Muscle of leg (tissue), 16 donors: ENCODE measurements around the gene KIRREL3. TPM values are rescaled to one million over a fixed set of nuclear protein-coding genes. Genes with fewer than 3 reads are reported as not detected.

ENCODE experiments used
- DNase-seq: peaks from one replicate; pipeline ENCODE4 v3.0.0; 2013
- H3K27ac ChIP-seq: one replicate; pipeline ENCODE4 v1.5.1; 2013; ENCODE audit warnings: mild to moderate bottlenecking, low read length, control low read depth
- H3K27me3 ChIP-seq: one replicate; pipeline ENCODE4 v1.6.1; 2013; ENCODE audit warnings: low read length; ENCODE audit not compliant: control insufficient read depth, insufficient read depth
- H3K36me3 ChIP-seq: one replicate; pipeline ENCODE4 v1.6.1; 2013; ENCODE audit warnings: low read length; ENCODE audit not compliant: control insufficient read depth, insufficient read depth
- H3K4me1 ChIP-seq: one replicate; pipeline ENCODE4 v1.6.1; 2013; ENCODE audit warnings: low read length; ENCODE audit not compliant: control insufficient read depth, insufficient read depth
- H3K4me3 ChIP-seq: one replicate; pipeline ENCODE4 v1.5.1; 2013; ENCODE audit warnings: low read length, control low read depth
- H3K9me3 ChIP-seq: replicated peaks from 2 replicates; pipeline ENCODE4 v1.6.1; 2013; ENCODE audit warnings: low read depth, low read length; ENCODE audit not compliant: control insufficient read depth
- WGBS: methylation state at CpG from one replicate; pipeline ENCODE4 v1.1.5; 2013; ENCODE audit warnings: missing lambda C conversion rate; ENCODE audit not compliant: insufficient coverage; 5-methylcytosine and 5-hydroxymethylcytosine counted together
- long read RNA-seq, 11 donors: transcript quantifications; one replicate each; lab custom pipeline, GENCODE V29; 2026
- polyA plus RNA-seq, 8 donors: library from polyadenylated mRNA; unstranded; fragments of 120-200 nt; gene quantifications; one replicate each; pipeline versions ENCODE4 v1.2.1 to v1.2.3, GENCODE V29; 2013; ENCODE audit warnings: inconsistent platforms in 1 of 8, low replicate concordance in 1 of 8; ENCODE audit not compliant: insufficient read length in 8 of 8, insufficient read depth in 1 of 8
- total RNA-seq: library from RNA; stranded (reverse); fragments of 120-200 nt; gene quantifications from one replicate; pipeline ENCODE4 v1.2.4, GENCODE V29; 2013

Gene KIRREL3
- total RNA-seq, result 0.27 TPM
- 1 to 10 TPM in 3 of 8 donors, under 1 TPM in 5; 0.72 to 1.8 (median 0.96) TPM for polyA plus RNA-seq
- long read RNA-seq, donor 1, result 0 reads
- long read RNA-seq, donor 2, result 0 reads
- long read RNA-seq, donor 3, result 0 reads
- long read RNA-seq, donor 4, result 0 reads
- long read RNA-seq, donor 5, result 0 reads
- long read RNA-seq, donor 6, result 0 reads
- long read RNA-seq, donor 7, result 0 reads
- long read RNA-seq, donor 8, result 0 reads
- long read RNA-seq, donor 9, result 0 reads
- long read RNA-seq, donor 10, result 0 reads
- long read RNA-seq, donor 11, result 0 reads

DNA sequence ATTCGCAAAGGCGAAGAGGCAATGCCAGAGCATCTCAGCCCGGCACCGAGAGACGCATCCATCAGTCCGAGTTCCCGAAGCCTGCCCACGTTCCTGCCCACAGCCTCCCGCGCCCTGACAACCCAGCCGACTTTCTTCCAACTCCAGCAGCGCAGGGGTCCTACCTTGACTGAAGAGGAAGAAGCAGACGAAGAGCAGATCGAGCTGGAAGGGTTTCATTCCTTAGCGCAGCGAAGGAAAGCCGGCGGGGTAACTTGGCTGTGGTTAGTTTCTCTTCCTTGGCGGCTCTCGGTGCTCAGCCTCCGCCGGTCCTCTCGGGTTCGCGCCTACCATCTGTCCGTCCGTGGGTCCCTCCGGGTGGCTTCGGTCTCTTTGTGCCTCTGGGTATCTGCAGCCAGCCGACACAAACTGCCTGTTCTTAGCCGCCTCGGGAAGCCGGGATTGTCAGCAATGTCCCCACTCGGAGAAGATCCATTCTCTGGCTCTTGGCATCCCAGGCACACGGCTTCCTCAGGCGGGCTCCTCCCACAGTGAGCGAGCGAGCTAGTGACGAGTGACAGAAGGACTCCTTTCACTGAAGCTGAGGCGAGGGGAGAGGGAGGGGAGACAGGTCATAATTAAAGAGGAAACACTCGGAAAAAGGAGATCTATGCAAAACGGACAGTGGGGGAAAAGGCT lies at the start of gene KIRREL3:
KIRREL3 (minus strand) TSS at position 480 of the 678 bp plus-strand sequence.
- 2% methylated on average over 40 of the region's 42 CpGs for WGBS
- Histone ChIP-seq H3K9me3 (no peaks in the 10 kb centered on the region), H3K4me1 (peaks cover 40% of the 10 kb centered on the region), H3K27me3 (peaks cover 80% of the 10 kb centered on the region), H3K4me3 (peak within 1 kb of the TSS; percentile 41), H3K36me3 (no peaks in the 10 kb centered on the region), H3K27ac (no peak within 1 kb of the TSS)
- peak; percentile 45 for DNase-seq

- H3K9me3 ChIP-seq, result no peaks in the 10 kb centered on the region
- no peaks in the 10 kb centered on the region for H3K27me3 ChIP-seq
- H3K27ac ChIP-seq, result no peak overlapping the region
- H3K36me3 ChIP-seq, result no peaks in the 10 kb centered on the region
- WGBS, result no CpG with 5 or more reads among the region's 1 CpG
- no peak overlapping the region for H3K4me3 ChIP-seq
- no peak for DNase-seq
- H3K4me1 ChIP-seq, result no peaks in the 10 kb centered on the region
These were observed 49.6 kb upstream of the KIRREL3 start for GRCh38 chr11:127050186-127050585.

DNA sequence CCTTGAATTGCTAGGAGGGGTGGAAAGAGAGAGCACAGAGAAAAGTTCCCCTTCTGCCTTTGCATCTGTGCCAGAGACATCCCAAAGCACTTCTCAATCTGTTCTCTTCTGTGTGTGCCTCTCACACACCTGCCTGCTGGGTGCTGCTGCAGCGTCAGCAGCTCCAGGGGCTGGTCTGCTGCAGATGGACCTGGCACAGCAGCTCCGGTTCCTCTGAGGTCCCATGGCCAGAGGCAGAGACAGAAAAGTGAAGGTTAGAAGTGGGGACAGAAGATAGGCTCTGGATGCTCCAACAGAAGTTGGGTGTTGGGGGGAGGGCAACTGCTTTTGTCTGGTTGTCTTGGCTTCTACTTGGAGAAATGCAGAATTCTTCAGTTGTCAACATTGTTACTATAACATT lies 48.9 kb upstream of the KIRREL3 start:
- no peaks in the 10 kb centered on the region for H3K36me3 ChIP-seq
- 35% methylated on average over 2 of the region's 2 CpGs for WGBS
- DNase-seq, result no peak

GRCh38 chr11:127044535-127044934 lies 44.0 kb upstream of the KIRREL3 start:
- no CpG with 5 or more reads among the region's 1 CpG for WGBS
- H3K27ac ChIP-seq, result no peak overlapping the region
- no peaks in the 10 kb centered on the region for H3K4me1 ChIP-seq
- no peaks in the 10 kb centered on the region for H3K36me3 ChIP-seq
- H3K4me3 ChIP-seq, result no peak overlapping the region
- DNase-seq, result no peak
- no peaks in the 10 kb centered on the region for H3K9me3 ChIP-seq
- H3K27me3 ChIP-seq, result no peaks in the 10 kb centered on the region

More for the DNA sequence above, 48.9 kb upstream of the KIRREL3 start:
- no peak overlapping the region for H3K4me3 ChIP-seq
- H3K27me3 ChIP-seq, result no peaks in the 10 kb centered on the region
- H3K4me1 ChIP-seq, result no peaks in the 10 kb centered on the region
- H3K9me3 ChIP-seq, result no peaks in the 10 kb centered on the region
- H3K27ac ChIP-seq, result no peak overlapping the region

DNA sequence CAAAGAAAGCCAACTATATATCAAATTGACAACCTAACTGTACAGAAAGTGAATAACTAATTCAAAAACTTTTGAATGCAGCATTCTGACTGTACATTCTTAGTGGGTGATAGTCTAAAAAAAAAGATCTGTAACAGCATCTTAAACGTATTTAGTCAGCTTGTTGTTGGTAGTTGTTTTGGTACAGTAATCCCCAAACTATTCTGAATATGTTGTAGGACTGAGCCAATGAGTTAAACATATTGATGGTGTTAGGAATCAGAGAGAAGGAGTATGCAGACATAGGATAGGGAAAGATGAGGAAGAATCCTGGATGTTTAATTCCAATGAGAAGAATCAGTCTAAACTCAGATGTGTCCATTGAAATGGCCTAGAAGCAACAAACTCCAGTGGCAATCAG lies 41.9 kb upstream of the KIRREL3 start:
- Histone ChIP-seq H3K36me3 (no peaks in the 10 kb centered on the region), H3K27me3 (no peaks in the 10 kb centered on the region), H3K27ac (no peak overlapping the region), H3K4me1 (no peaks in the 10 kb centered on the region), H3K9me3 (no peaks in the 10 kb centered on the region), H3K4me3 (no peak overlapping the region)
- DNase-seq, result no peak
- no CpG with 5 or more reads among the region's 1 CpG for WGBS

- no peaks in the 10 kb centered on the region for H3K27me3 ChIP-seq
- no peak overlapping the region for H3K27ac ChIP-seq
- no peaks in the 10 kb centered on the region for H3K4me1 ChIP-seq
- no peaks in the 10 kb centered on the region for H3K36me3 ChIP-seq
- WGBS, result no CpG with 5 or more reads among the region's 2 CpGs
- H3K9me3 ChIP-seq, result no peaks in the 10 kb centered on the region
- no peak for DNase-seq
- no peak overlapping the region for H3K4me3 ChIP-seq
These were observed 39.0 kb upstream of the KIRREL3 start for GRCh38 chr11:127039591-127039990.

DNA sequence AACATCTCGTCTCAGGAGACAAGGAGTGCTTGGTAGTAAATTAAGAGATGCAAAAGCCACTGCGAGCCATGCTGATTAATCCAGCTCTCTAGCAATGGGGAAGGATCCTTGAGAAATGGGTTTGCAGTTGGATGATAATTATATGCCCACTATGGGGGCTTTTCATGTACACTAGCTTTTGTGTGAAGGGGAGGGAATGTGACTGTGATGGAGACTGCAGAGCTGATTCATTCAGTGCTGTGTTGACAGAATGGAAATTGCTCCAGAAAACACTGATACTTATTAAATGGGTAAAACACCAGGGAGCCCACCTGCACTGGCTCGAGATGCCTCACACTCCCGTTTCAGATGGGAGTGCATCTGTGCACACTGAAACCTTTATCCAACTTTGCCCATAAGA lies 37.0 kb upstream of the KIRREL3 start:
- H3K36me3 ChIP-seq, result no peaks in the 10 kb centered on the region
- H3K27me3 ChIP-seq, result no peaks in the 10 kb centered on the region
- no peaks in the 10 kb centered on the region for H3K4me1 ChIP-seq
- no peak overlapping the region for H3K27ac ChIP-seq
- no peaks in the 10 kb centered on the region for H3K9me3 ChIP-seq
- 50% methylated on average over 1 of the region's 4 CpGs for WGBS
- no peak for DNase-seq
- no peak overlapping the region for H3K4me3 ChIP-seq

DNA sequence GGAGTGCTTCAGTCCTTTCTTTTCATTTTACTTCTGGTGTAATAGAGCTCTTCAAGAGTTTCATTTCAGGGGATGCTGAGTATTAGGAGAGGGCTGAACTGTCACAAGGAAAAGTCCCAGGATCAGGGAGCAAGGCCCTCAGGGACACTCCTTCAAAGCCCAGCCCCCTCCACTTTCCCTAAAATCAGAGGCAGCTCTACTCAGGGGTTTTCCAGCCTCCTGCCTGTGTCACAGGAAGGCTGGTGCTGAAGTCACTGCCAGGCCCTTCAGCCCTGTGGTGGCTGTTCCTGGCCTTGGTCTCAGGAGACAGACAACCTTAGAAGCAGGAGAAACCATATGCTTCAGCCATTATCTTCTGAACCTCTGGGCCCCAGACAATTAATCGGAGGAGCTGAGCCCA lies 36.4 kb upstream of the KIRREL3 start:
- H3K27me3 ChIP-seq, result no peaks in the 10 kb centered on the region
- no peak overlapping the region for H3K27ac ChIP-seq
- 33% methylated on average over 1 of the region's 1 CpG for WGBS
- H3K4me1 ChIP-seq, result no peaks in the 10 kb centered on the region
- no peaks in the 10 kb centered on the region for H3K36me3 ChIP-seq
- H3K4me3 ChIP-seq, result no peak overlapping the region
- no peak for DNase-seq
- H3K9me3 ChIP-seq, result no peaks in the 10 kb centered on the region

- H3K9me3 ChIP-seq, result no peaks in the 10 kb centered on the region
- H3K27me3 ChIP-seq, result no peaks in the 10 kb centered on the region
- H3K36me3 ChIP-seq, result no peaks in the 10 kb centered on the region
- no peaks in the 10 kb centered on the region for H3K4me1 ChIP-seq
- no peak overlapping the region for H3K27ac ChIP-seq
- no peak overlapping the region for H3K4me3 ChIP-seq
- DNase-seq, result no peak
- WGBS, result 86% methylated on average over 1 of the region's 3 CpGs
These were observed 35.3 kb upstream of the KIRREL3 start for GRCh38 chr11:127035824-127036223.

DNA sequence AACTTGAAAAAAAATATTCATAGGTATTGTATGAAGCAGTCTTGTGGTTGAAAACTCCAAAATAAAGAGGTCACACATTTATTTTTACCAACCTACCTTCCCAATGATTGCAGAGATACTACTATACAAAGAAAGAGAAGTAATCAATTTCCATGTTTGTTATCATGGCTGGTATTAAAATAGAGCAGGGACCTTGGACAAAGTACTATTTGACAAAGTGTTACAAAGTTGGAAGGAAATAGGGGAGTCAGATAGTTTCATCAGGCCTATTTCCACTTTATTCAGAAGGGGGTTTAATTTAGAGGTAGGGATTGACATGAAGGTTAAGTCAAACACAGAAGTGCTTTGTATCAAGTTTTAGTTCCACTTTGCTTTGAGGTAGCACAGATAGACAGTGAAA lies 34.4 kb upstream of the KIRREL3 start:
- no peaks in the 10 kb centered on the region for H3K27me3 ChIP-seq
- H3K4me3 ChIP-seq, result no peak overlapping the region
- H3K36me3 ChIP-seq, result no peaks in the 10 kb centered on the region
- DNase-seq, result no peak
- H3K9me3 ChIP-seq, result no peaks in the 10 kb centered on the region
- no peak overlapping the region for H3K27ac ChIP-seq
- no peaks in the 10 kb centered on the region for H3K4me1 ChIP-seq
